DMS114 treated with DMSO at 0.1 percent for 48 hours (cell line): ENCODE measurements around the gene ENHO.

ENCODE experiments used
- DNase-seq: peaks from one replicate; lab custom pipeline; 2025; ENCODE audit not compliant: unreplicated experiment; lab: John Stamatoyannopoulos, UW

ENHO gene

GRCh38 chr9:34508463-34508862 is 14.3 kb downstream of the ENHO start:
- DNase-seq: no peak

GRCh38 chr9:34507966-34508365 is 14.8 kb downstream of the ENHO start:
- no peak for DNase-seq

- DNase-seq: no peak
Observed at GRCh38 chr9:34507556-34507955, 15.2 kb downstream of the ENHO start.

- DNase-seq: no peak
Observed at GRCh38 chr9:34506623-34507022, 16.2 kb downstream of the ENHO start.

- no peak for DNase-seq
Observed at GRCh38 chr9:34505370-34506120, 17.2 kb downstream of the ENHO start.

GRCh38 chr9:34503406-34503805 is 19.4 kb downstream of the ENHO start:
- no peak for DNase-seq

GRCh38 chr9:34502891-34503290 is 19.9 kb downstream of the ENHO start:
- DNase-seq: no peak

GRCh38 chr9:34502471-34502870 is 20.3 kb downstream of the ENHO start:
- no peak for DNase-seq

- DNase-seq: no peak
Observed at GRCh38 chr9:34501889-34502425, 20.8 kb downstream of the ENHO start.

GRCh38 chr9:34501372-34501771 is 21.4 kb downstream of the ENHO start:
- no peak for DNase-seq

GRCh38 chr9:34500623-34501267 is 22.0 kb downstream of the ENHO start:
- DNase-seq: peak; percentile 9

- no peak for DNase-seq
Observed at GRCh38 chr9:34499076-34499475, 23.7 kb downstream of the ENHO start.

GRCh38 chr9:34498553-34498952 is 24.2 kb downstream of the ENHO start:
- no peak for DNase-seq

- no peak for DNase-seq
Observed at GRCh38 chr9:34496149-34496712, 26.6 kb downstream of the ENHO start.

- DNase-seq: no peak
Observed at GRCh38 chr9:34493972-34494535, 28.7 kb downstream of the ENHO start.

- DNase-seq: no peak
Observed at GRCh38 chr9:34492051-34492450, 30.7 kb downstream of the ENHO start.

GRCh38 chr9:34491596-34491995 is 31.2 kb downstream of the ENHO start:
- no peak for DNase-seq

GRCh38 chr9:34490760-34491159 is 32.0 kb downstream of the ENHO start:
- DNase-seq: no peak

- no peak for DNase-seq
Observed at GRCh38 chr9:34490360-34490759, 32.4 kb downstream of the ENHO start.

- DNase-seq: no peak
Observed at GRCh38 chr9:34486572-34486971, 36.2 kb downstream of the ENHO start.

GRCh38 chr9:34485822-34486221 is 37.0 kb downstream of the ENHO start:
- no peak for DNase-seq

- no peak for DNase-seq
Observed at GRCh38 chr9:34484678-34485077, 38.1 kb downstream of the ENHO start.
